ENCODE data around the gene NQO2.
"Not testable (repeated sequence)": the region's sequence is repeated elsewhere in the genome, so short reads cannot be mapped to it uniquely, and the experiment has no call there.

The NQO2 gene

DNA sequence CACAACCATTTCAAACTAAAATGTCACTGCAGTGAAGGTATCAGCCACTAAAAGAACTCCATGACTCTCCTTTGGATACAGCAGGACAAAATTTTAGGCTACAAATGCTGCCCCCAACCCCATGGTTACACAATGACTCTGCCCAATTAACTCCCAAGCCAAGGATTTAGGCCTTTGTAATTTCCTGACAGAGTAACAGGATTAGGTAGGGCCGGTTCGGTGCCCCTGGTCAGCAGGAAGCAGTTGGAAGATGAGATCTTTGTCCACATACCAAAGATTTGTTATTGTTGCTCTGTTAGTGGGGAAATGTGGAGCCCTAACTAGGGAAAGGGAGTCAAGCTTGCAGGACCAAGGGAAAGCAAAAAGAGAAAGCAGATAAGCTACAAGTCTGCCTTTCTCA lies 41.9 kb downstream of the NQO2 start:
- no peak for DNase-seq

DNA sequence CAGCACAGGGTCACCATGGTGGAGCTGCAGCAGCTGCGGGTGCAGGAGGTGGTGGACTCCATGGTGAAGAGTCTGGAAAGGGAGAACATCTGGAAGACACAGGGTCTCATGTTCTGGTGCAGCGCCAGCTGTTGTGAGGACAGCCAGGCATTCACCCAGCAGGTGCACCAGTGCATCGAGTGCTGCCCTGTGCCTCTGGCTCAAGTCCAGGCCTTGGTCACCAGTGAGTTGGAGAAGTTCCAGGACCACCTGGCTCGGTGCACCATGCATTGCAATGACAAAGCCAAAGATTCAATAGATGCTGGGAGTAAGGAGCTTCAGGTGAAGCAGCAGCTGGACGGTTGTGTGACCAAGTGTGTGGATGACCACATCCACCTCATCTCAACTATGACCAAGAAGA lies 45.7 kb downstream of the NQO2 start:
- DNase-seq = peak; percentile 100

DNA sequence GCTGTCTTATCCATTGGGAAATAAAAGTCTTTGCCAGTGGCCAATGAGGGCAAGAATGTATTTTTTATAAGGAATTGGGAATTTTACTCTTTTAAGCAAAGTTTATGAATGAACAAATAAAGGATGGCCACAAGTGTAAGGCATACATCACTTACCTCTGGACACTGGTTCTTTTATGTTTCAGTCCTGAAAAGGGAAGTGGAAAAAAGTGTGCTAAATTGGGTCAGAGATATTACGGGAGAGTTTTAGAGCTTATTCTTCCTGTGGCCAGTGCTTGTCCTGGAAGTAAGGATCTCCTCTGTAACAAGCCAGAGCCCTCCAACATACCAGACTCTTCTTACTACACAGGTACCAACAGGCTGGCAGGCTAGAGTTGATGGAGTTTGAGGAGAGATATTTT lies 46.1 kb downstream of the NQO2 start:
- DNase-seq = no peak

DNA sequence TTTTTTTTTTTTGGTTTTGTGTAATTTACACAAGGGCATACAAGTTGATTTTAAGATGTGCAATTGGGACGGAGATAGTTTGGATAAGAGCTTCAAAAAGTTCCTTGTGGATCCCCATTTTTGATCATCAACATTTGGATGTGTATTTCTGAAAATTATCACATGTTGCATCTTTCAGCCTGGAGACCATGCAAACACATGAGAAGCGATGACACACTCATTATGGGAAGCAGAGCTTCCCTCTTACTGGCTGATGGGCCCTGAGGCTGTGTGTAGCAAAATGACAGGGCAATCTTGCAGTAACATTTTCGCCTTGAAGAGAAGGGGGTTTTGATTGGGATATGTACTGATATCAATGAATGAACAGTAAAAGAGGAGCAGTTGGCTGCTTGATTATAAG lies 46.6 kb downstream of the NQO2 start:
- DNase-seq = no peak

DNA sequence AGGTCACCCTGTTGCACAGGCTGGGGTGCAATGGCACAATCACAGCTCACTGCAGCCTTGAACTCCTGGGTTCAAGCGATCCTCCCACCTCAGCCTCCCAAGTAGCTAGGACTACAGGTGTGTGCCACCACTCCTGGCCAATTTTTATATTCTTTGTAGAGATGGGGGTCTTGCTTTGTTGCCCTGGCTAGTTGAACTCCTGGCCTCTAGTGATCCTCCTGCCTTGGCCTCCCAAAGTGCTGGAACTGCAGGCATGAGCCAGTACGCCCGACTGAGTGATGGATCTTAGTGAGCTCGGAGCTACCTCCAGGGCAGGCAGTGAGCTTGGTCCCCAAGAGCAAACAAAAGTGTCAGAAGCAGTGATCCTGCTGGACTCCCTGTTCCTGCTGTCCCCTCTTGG lies 48.3 kb downstream of the NQO2 start:
- DNase-seq = not testable (repeated sequence)

DNA sequence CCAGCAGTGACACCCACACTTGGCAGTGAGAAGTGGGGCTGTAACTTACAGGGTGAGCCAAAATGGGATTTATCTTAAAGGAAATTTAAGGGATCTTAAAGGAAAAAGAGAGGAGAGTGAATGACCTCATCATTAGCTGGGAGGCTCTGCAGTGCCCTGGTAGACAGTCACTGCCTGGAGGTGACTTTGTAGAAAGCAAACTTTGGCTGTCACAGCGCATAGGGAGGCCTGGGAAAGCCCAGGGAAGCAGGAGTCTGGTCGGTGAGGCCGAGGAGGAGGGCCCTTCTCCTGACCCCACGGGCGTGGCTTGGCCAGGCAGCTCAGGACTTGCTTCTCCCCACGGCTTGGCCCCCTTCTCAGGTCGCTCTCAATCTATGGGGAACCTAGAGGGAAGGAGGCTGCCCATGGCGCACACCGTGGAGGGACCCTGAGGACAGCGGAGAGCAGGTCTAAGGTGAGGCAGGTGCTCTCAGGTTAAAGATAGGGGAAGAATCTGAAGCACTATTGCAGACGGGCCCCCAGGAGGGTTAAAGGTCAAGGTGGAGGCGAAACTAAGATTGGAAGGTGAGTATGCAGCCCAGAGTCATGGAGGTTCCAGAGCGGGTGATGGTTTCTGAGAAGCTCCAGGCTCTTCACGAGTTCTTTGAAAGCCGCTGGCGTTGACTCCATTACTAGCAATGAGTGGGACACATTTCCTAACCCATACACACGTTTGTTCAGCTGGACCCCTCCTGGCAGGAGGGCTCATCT lies 53.0 kb downstream of the NQO2 start:
- DNase-seq = no peak

DNA sequence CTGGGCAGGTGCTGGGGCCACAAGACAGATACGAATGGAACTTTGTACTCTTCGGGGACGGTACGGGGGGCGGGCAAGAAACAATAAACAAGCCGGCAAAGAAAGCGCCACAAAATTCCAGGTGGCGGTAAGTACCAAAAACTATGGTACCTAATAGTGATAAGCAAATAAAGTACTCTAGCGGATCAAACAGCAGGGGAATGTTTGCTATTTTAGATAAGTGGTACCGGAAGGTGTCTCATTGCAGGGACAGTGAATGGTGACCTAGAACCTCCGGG lies 53.5 kb downstream of the NQO2 start:
- no peak for DNase-seq

DNA sequence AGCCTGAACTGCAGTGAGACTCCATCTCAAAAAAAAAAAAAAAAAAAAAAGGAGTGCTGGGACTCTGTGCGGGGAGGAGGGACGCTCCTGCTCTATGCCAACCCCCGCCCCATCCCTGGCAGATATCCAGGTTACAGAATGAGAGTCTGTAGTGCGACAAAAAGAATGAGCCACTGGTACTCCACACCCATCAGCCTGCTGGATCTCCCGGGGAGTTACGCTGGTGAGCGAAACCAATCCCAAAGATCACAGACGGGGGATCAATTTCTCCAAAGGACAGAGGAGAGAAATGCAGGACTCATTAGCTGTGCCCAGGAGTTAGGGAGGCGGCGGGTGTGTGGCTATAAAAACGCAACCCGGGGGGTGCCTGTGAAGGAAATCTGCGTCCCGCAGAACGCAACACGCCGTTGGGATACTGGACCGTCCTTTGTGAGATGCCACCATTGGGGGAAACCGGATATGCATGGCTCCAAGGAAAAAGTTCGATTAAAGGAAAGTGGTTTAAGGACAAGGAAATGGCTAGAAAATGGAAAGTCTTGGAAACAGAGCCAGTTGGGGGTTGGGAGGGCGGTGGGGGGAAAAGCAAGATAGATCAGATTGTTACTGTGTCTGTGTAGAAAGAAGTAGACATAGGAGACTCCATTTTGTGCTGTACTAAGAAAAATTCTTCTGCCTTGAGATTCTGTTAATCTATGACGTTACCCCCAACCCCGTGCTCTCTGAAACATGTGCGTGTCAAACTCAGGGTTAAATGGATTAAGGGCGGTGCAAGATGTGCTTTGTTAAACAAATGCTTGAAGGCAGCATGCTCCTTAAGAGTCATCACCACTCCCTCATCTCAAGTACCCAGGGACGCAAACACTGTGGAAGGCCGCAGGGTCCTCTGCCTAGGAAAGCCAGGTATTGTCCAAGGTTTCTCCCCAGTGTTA lies 54.8 kb downstream of the NQO2 start:
- DNase-seq = peak; percentile 37

DNA sequence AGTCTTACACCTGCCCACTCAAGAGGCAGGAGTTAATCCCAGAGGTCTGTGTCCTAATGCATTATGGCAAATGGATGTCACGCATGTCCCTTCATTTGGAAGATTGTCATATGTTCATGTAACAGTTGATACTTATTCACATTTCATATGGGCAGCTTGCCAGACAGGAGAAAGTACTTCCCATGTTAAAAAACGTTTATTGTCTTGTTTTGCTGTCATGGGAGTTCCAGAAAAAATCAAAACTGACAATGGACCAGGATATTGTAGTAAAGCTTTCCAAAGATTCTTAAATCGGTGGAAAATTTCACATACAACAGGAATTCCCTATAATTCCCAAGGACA lies 55.4 kb downstream of the NQO2 start:
- not testable (repeated sequence) for DNase-seq

DNA sequence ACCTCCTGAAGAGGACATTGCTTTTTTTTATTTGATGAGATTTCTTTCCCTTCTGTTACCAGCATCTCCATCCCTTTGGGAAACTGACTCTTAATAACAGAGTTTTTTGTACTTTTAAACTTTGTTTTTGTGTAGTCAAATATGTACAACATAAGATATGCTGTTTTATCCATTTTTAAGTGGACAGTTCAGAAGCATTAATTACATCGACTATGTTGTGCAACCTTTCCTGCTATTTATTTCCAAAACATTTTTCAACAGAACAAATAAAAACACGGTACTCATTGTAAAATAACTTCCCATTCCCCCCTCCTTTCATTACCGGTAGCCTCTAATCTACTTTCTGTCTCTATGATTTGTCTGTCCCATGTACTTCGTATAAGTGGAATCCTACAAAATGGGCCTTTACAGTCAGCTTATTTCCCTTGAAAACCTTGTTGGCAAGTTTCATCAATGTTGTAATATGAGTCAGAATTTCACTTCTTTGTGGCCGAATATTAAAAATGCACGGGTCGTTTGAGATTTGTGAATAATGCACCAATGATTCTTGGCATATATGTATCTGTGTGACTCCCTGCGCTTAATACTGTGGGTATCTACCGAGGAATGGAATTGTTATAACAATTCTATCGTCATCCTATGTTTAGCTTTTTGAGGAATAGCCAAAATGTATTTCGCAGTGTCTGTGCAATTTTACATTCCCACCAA lies 57.5 kb downstream of the NQO2 start:
- DNase-seq = no peak

DNA sequence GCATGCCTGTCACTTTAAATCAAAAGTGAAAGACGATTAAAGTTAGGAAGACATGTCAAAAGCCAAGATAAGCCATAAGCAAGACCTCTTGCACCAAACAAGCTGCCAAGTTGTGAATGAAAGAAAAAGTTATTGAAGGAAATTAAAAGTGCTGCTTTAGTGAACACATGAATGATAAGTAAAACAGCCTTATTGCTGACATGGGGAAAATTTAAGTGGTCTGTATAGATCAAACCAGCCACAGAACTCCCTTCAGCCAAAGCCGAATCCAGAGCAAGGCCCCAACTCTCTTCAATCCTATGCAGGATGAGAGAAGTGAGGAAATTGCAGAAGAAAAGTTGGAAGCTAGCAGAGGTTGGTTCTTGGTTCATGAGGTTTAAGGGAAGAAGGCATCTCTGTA lies 59.3 kb downstream of the NQO2 start:
- no peak for DNase-seq

DNA sequence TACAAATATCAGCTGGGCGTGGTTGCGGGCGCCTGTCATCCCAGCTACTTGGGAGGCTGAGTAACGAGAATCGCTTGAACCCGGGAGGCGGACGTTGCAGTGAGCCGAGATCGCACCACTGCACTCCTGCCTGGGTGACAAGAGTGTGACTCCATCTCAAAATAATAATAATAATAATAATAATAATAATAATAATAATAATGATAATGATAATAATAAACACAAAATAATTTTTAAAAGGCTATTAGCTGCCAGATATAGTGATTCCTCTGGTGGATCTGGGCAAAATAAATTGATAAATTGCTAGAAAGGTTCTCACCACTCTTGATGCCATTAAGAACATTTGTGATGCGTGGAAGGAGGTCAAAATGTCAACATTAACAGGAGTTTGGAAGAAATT lies 60.4 kb downstream of the NQO2 start:
- DNase-seq = not testable (repeated sequence)

DNA sequence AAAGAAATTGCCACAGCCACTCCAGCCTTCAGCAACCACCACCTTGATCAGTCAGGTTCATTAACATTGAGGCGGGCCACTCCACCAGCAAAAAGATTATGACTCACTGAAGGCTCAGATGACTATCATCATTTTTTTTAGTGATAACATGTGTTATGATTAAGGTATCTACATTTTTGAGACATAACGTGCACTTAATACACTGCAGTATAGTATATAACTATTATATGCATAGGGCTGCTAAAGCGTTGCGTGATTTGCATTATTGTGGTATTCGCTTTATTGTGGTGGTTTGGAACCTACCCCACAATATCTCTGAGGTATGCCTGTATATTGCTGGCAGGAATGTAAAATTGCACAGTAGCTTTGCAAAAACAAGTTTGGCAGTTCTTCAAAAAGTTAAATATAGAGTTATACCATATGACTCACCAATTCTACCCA lies 61.8 kb downstream of the NQO2 start:
- DNase-seq = peak; percentile 44

DNA sequence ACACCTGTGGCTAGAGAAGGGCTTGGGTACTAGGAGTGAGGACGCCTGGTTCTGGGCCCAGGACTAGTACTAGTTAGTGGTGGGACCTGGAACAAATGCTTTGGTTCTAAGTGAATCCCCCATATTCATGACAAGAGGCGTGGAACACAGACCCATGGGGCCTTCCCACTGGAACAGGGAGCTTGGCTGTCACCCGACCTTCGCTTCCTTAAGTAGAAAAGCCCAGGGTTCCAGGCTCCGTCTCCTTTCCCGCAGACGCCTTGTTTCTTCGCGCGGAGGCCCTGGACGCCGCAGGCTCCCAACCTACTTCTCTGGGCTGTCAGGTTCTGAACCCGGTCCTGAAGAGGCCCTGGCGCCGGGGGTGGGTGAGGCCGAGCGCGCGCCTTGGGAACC lies 63.6 kb downstream of the NQO2 start:
- DNase-seq = not testable (repeated sequence)

DNA sequence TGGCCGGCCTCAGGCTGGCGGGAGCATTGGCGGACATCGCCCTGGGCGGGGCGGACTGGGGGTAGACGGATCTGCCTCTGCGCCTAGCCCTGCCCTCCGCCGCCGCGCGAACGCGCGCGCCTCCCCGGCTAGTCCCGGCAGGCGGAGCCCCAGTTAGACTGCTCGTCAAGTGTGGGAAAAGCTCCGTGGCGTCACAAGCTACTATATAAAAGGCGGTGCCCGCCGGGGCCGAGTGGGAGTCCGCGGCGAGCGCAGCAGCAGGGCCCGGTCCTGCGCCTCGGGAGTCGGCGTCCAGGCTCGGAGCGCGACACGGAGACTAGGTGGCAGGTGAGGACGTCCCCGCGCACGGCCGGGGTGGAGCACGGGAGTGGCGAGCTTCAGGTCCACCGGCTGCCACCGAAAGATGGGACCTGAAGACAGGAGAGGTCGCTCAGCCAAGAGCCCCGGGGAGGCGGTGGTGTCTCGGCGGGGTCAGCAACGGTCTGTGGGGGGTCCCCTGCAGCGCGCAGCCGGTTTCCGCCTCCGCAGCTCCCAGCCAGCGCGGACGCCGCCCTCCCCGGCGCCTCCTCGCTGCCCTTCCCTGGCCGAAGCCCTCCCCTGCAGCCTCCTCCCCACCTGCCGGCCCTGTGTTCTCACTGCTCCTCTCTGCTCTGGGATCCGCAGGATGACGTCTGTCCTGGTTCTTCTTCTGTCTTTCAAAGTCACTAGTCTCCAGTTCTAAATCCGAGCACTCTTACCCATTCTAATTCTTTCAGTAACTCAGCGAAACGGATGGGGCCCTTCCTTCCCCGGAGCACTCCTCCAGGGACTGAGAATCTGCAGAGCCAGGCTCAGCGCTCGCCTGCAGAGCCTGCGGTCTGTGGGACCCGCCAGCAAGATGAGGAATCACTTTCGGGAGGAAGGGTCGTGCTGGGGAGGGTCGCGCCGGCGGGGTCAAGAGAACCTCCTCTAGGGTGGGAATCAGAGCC lies 64.3 kb downstream of the NQO2 start:
- DNase-seq = peak; percentile 97

DNA sequence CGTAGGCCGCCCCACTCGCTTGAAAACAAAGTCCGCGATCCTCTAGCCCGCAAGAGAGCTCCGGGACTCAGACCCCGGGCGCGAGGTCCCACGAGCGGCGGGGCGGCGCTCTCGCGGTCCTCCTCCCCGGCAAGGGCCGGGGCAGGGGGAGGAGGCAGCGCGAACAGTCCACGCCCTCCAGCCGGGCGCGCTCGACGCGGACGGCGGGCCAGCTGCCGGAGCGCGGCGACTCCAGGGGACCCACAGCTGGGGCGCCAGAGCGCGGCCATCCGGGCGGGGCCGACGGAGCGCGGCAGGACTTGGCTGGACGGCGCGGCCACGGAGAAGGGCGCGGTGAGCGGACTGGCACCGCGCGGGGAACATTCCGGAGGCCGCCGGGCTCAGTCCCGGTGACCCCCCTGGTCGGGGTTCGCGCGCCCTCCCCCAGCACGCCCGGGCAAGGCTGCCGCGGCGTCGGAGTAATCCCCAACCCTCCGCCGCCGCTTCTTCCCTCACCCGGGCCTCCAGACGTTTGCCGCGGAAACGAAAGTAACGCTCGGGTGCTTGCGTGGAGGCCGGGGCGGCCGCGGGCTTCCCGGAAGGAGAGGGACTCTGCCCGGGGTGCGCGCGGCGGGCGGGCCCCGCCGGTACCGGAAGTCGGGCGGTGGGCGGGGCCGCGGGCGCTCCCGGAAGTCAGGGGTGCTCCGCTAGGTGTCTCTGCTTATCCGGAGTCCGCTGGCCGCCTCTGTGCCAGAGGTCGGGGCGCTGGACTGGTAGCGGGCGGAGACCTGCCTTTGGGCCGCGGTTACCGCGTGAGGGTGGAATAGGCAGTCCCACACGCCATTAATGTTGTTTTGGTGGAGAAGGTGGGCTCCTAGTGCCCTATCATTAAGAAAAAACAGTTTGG lies 68.9 kb downstream of the NQO2 start, which contains the start of gene RIPK1:
Gene RIPK1, plus strand, starts transcription at position 166 of the 886 bp plus-strand sequence. CDS start 8,330 bp downstream, outside the sequence.
- peak; percentile 99 for DNase-seq
